ENCODE results near the gene P2RY12. TPM values are rescaled to one million over a fixed set of nuclear protein-coding genes. Genes with fewer than 3 reads are reported as not detected.

The P2RY12 gene
- total RNA-seq, 8 experiments from 2014 or later = 0.21 to 1.3 (median 0.78) TPM

- no peaks in the 10 kb centered on the region for H3K4me1 ChIP-seq (replicated peaks in 1 of 2)
- no peak overlapping the region for H3K4me3 ChIP-seq
- peak in 3 of 8 experiments; percentile 43 to 66 (median 51) for ATAC-seq (replicated peaks in 6 of 8)
- 2 to 100% (median 31%) methylated on average over 1 to 3 of the region's 3 CpGs for WGBS, 10 experiments
- in situ Hi-C loops (cut with MboI; ENCODE audit: low pct_unique_long_range_greater_than_20kb in 2 of 9, low sequenced_read_pairs in 9 of 9, unreplicated experiment in 9 of 9) = no loop called here
- no peak overlapping the region for H3K27ac ChIP-seq
These were observed 56.9 kb downstream of the P2RY12 start for GRCh38 chr3:151327571-151328198.

- H3K4me1 ChIP-seq (replicated peaks in 1 of 2) = no peaks in the 10 kb centered on the region
- no peak overlapping the region for H3K4me3 ChIP-seq
- 89 to 100% (median 100%) methylated on average over 1 of the region's 1 CpG; no CpG with 5 or more reads in 1 of the 10 experiments for WGBS, 10 experiments
- in situ Hi-C loops (cut with MboI; ENCODE audit: low pct_unique_long_range_greater_than_20kb in 2 of 9, low sequenced_read_pairs in 9 of 9, unreplicated experiment in 9 of 9) = no loop called here
- H3K27ac ChIP-seq = no peak overlapping the region
- ATAC-seq (replicated peaks in 6 of 8) = no peak
These were observed 62.0 kb downstream of the P2RY12 start for GRCh38 chr3:151322511-151322910.

GRCh38 chr3:151321526-151321925 lies 63.0 kb downstream of the P2RY12 start:
- Histone ChIP-seq H3K27ac (no peak overlapping the region), H3K4me3 (no peak overlapping the region), H3K4me1 (replicated peaks in 1 of 2) (no peaks in the 10 kb centered on the region)
- WGBS, 10 experiments = 40 to 100% (median 100%) methylated on average over 1 of the region's 1 CpG; no CpG with 5 or more reads in 2 of the 10 experiments
- in situ Hi-C loops (cut with MboI; ENCODE audit: low pct_unique_long_range_greater_than_20kb in 2 of 9, low sequenced_read_pairs in 9 of 9, unreplicated experiment in 9 of 9) = no loop called here
- no peak for ATAC-seq (replicated peaks in 6 of 8)

- Histone ChIP-seq H3K4me3 (no peak overlapping the region), H3K27ac (no peak overlapping the region), H3K4me1 (replicated peaks in 1 of 2) (no peaks in the 10 kb centered on the region)
- no peak for ATAC-seq (replicated peaks in 6 of 8)
- 38 to 100% (median 86%) methylated on average over 1 to 2 of the region's 2 CpGs; no CpG with 5 or more reads in 3 of the 10 experiments for WGBS, 10 experiments
- in situ Hi-C loops (cut with MboI; ENCODE audit: low pct_unique_long_range_greater_than_20kb in 2 of 9, low sequenced_read_pairs in 9 of 9, unreplicated experiment in 9 of 9) = no loop called here
These were observed 64.4 kb downstream of the P2RY12 start for GRCh38 chr3:151320131-151320530.

GRCh38 chr3:151319628-151320027 lies 64.9 kb downstream of the P2RY12 start:
- H3K4me1 ChIP-seq (replicated peaks in 1 of 2) = no peaks in the 10 kb centered on the region
- H3K4me3 ChIP-seq = no peak overlapping the region
- peak in 1 of 8 experiments; percentile 37 for ATAC-seq (replicated peaks in 6 of 8)
- no peak overlapping the region for H3K27ac ChIP-seq
- WGBS, 10 experiments = 20 to 98% (median 92%) methylated on average over 1 to 4 of the region's 4 CpGs; no CpG with 5 or more reads in 2 of the 10 experiments
- in situ Hi-C loops (cut with MboI; ENCODE audit: low pct_unique_long_range_greater_than_20kb in 2 of 9, low sequenced_read_pairs in 9 of 9, unreplicated experiment in 9 of 9) = no loop called here

- no peaks in the 10 kb centered on the region for H3K4me1 ChIP-seq (replicated peaks in 1 of 2)
- no peak for ATAC-seq (replicated peaks in 6 of 8)
- no peak overlapping the region for H3K27ac ChIP-seq
- 70 to 98% (median 90%) methylated on average over 1 to 7 of the region's 7 CpGs; no CpG with 5 or more reads in 3 of the 10 experiments for WGBS, 10 experiments
- in situ Hi-C loops (cut with MboI; ENCODE audit: low pct_unique_long_range_greater_than_20kb in 2 of 9, low sequenced_read_pairs in 9 of 9, unreplicated experiment in 9 of 9) = no loop called here
- no peak overlapping the region for H3K4me3 ChIP-seq
These were observed 65.6 kb downstream of the P2RY12 start for GRCh38 chr3:151318991-151319390.

- in situ Hi-C loops (cut with MboI; ENCODE audit: low pct_unique_long_range_greater_than_20kb in 2 of 9, low sequenced_read_pairs in 9 of 9, unreplicated experiment in 9 of 9) = no loop called here
- Histone ChIP-seq H3K27ac (no peak overlapping the region), H3K4me1 (replicated peaks in 1 of 2) (no peaks in the 10 kb centered on the region), H3K4me3 (no peak overlapping the region)
- ATAC-seq (replicated peaks in 6 of 8) = no peak
These were observed 66.2 kb downstream of the P2RY12 start for GRCh38 chr3:151318313-151318712.

- H3K27ac ChIP-seq = no peak within 1 kb of the TSS
- in situ Hi-C loops (cut with MboI; ENCODE audit: low pct_unique_long_range_greater_than_20kb in 2 of 9, low sequenced_read_pairs in 9 of 9, unreplicated experiment in 9 of 9) = no loop called here
- WGBS, 10 experiments = 20 to 100% (median 85%) methylated on average over 1 to 7 of the region's 7 CpGs
- H3K4me1 ChIP-seq (replicated peaks in 1 of 2) = no peaks in the 10 kb centered on the region
- ATAC-seq (replicated peaks in 6 of 8) = no peak
- no peak within 1 kb of the TSS for H3K4me3 ChIP-seq
These were observed 68.1 kb downstream of the P2RY12 start, which contains the start of gene GPR87 for GRCh38 chr3:151316267-151316991. TSS of gene GPR87 (minus strand) at chr3:151316820. CDS start at chr3:151300100, 16,720 bp downstream.

- Histone ChIP-seq H3K4me1 (replicated peaks in 1 of 2) (no peaks in the 10 kb centered on the region), H3K27ac (no peak overlapping the region), H3K4me3 (no peak overlapping the region)
- no peak for ATAC-seq (replicated peaks in 6 of 8)
- in situ Hi-C loops (cut with MboI; ENCODE audit: low pct_unique_long_range_greater_than_20kb in 2 of 9, low sequenced_read_pairs in 9 of 9, unreplicated experiment in 9 of 9) = no loop called here
- WGBS, 10 experiments = 49 to 100% (median 94%) methylated on average over 2 of the region's 2 CpGs
These were observed 68.7 kb downstream of the P2RY12 start for GRCh38 chr3:151315846-151316245.

GRCh38 chr3:151315136-151315535 lies 69.4 kb downstream of the P2RY12 start:
- in situ Hi-C loops (cut with MboI; ENCODE audit: low pct_unique_long_range_greater_than_20kb in 2 of 9, low sequenced_read_pairs in 9 of 9, unreplicated experiment in 9 of 9) = no loop called here
- Histone ChIP-seq H3K4me1 (replicated peaks in 1 of 2) (no peaks in the 10 kb centered on the region), H3K27ac (no peak overlapping the region), H3K4me3 (no peak overlapping the region)
- WGBS, 10 experiments = 38 to 100% (median 93%) methylated on average over 1 to 2 of the region's 2 CpGs; no CpG with 5 or more reads in 2 of the 10 experiments
- ATAC-seq (replicated peaks in 6 of 8) = peak in 2 of 8 experiments; percentile 49 to 60

- in situ Hi-C loops (cut with MboI; ENCODE audit: low pct_unique_long_range_greater_than_20kb in 2 of 9, low sequenced_read_pairs in 9 of 9, unreplicated experiment in 9 of 9) = no loop called here
- WGBS, 10 experiments = 50 to 100% (median 93%) methylated on average over 1 to 5 of the region's 5 CpGs; no CpG with 5 or more reads in 3 of the 10 experiments
- no peak for ATAC-seq (replicated peaks in 6 of 8)
These were observed 70.0 kb downstream of the P2RY12 start for GRCh38 chr3:151314593-151314992.

GRCh38 chr3:151314137-151314536 lies 70.4 kb downstream of the P2RY12 start:
- WGBS, 10 experiments = 83 to 100% (median 96%) methylated on average over 1 to 2 of the region's 2 CpGs; no CpG with 5 or more reads in 1 of the 10 experiments
- Histone ChIP-seq H3K4me1 (replicated peaks in 1 of 2) (no peaks in the 10 kb centered on the region), H3K4me3 (no peak overlapping the region), H3K27ac (no peak overlapping the region)
- no peak for ATAC-seq (replicated peaks in 6 of 8)
- in situ Hi-C loops (cut with MboI; ENCODE audit: low pct_unique_long_range_greater_than_20kb in 2 of 9, low sequenced_read_pairs in 9 of 9, unreplicated experiment in 9 of 9) = no loop called here

More at GRCh38 chr3:151314593-151314992, 70.0 kb downstream of the P2RY12 start:
- H3K27ac ChIP-seq = no peak overlapping the region
- H3K4me3 ChIP-seq = no peak overlapping the region
- H3K4me1 ChIP-seq (replicated peaks in 1 of 2) = no peaks in the 10 kb centered on the region

GRCh38 chr3:151312972-151313371 lies 71.6 kb downstream of the P2RY12 start:
- Histone ChIP-seq H3K4me1 (replicated peaks in 1 of 2) (no peaks in the 10 kb centered on the region), H3K4me3 (no peak overlapping the region), H3K27ac (no peak overlapping the region)
- in situ Hi-C loops (cut with MboI; ENCODE audit: low pct_unique_long_range_greater_than_20kb in 2 of 9, low sequenced_read_pairs in 9 of 9, unreplicated experiment in 9 of 9) = no loop called here
- no peak for ATAC-seq (replicated peaks in 6 of 8)
- WGBS, 10 experiments = 60 to 80% (median 80%) methylated on average over 1 to 3 of the region's 3 CpGs; no CpG with 5 or more reads in 5 of the 10 experiments

Measured in motor neuron (in vitro differentiated cells).